Small intestine (tissue), 4 donors: Measurements from ENCODE around the gene SSX2IP. TPM values are rescaled to one million over a fixed set of nuclear protein-coding genes. Genes with fewer than 3 reads are reported as not detected.

ENCODE experiments used
- polyA plus RNA-seq, 4 donors: library from polyadenylated mRNA; stranded (reverse) in 3 of 4; unstranded in 1 of 4; fragments of 200-250 nt in 3 of 4; fragments of 120-200 nt in 1 of 4; gene quantifications; one replicate each; pipeline versions ENCODE4 v1.2.1 to v1.2.3, GENCODE V29; 2013
- donor health status: healthy with polysubstance abuse.
- donor health status: Bipolar disorder and iron deficiency.
- donor health status: healthy.

SSX2IP gene
- polyA plus RNA-seq, 4 donors, result 5.7 to 55.3 (median 13.6) TPM

Other genes with a start within 250 kb of the SSX2IP start
- gene RPF1, start 211.2 kb downstream of the SSX2IP start, polyA plus RNA-seq, result 10 to 100 TPM; 24.3 to 41.1 (median 32.9) TPM
- gene SPATA1, start 184.1 kb downstream of the SSX2IP start, polyA plus RNA-seq, result 1 to 10 TPM in 1 of 4 donors, under 1 TPM in 1, not detected in 2; 0.79 to 2.7 TPM
- gene GNG5, start 183.9 kb downstream of the SSX2IP start, polyA plus RNA-seq, result 100 to 1,000 TPM; 163 to 226 (median 213) TPM
- 10 to 100 TPM in 1 of 4 donors, 1 to 10 TPM in 3; 4.5 to 29.3 (median 7.3) TPM for gene CTBS, start 116.0 kb downstream of the SSX2IP start, polyA plus RNA-seq
- under 1 TPM in 2 of 4 donors, not detected in 2; 0.12 to 0.13 TPM for gene LPAR3, start 202.7 kb upstream of the SSX2IP start, polyA plus RNA-seq